ACC112 (cell line): ENCODE measurements around the gene FPGS.

ENCODE experiments used
- H2AFZ ChIP-seq: fragments of 200-600 bp; sonication (generic); one replicate; pipeline ENCODE4 v1.6.0; 2017; ENCODE audit warnings: antibody characterized with exemption, low read length; ENCODE audit not compliant: unreplicated experiment
- H3K27ac ChIP-seq: fragments of 200-600 bp; sonication (generic); 2 replicates; pipeline ENCODE4 v1.5.1; 2014; ENCODE audit warnings: low read depth, mild to moderate bottlenecking, antibody characterized with exemption, low read length, moderate library complexity
- H3K27me3 ChIP-seq: fragments of 200-600 bp; sonication (generic); 2 replicates; pipeline ENCODE4 v1.6.1; 2014; ENCODE audit warnings: mild to moderate bottlenecking, antibody characterized with exemption, low read length, moderate library complexity, mixed read lengths; ENCODE audit not compliant: insufficient read depth
- H3K36me3 ChIP-seq: fragments of 200-600 bp; sonication (generic); 2 replicates; pipeline ENCODE4 v1.6.1; 2016; ENCODE audit warnings: mild to moderate bottlenecking, antibody characterized with exemption, low read length, moderate library complexity, mixed read lengths; ENCODE audit not compliant: insufficient read depth
- H3K4me1 ChIP-seq: fragments of 200-600 bp; sonication (generic); one replicate; pipeline ENCODE4 v1.6.1; 2016; ENCODE audit warnings: low read length, mixed read lengths; ENCODE audit not compliant: insufficient read depth, unreplicated experiment, control insufficient read depth
- H3K4me3 ChIP-seq: fragments of 200-600 bp; sonication (generic); 2 replicates; pipeline ENCODE4 v1.5.1; 2014; ENCODE audit warnings: mild to moderate bottlenecking, low read depth, low read length
- H3K79me2 ChIP-seq: fragments of 200-600 bp; sonication (generic); one replicate; pipeline ENCODE4 v1.6.0; 2016; ENCODE audit warnings: low read length; ENCODE audit not compliant: control insufficient read depth, unreplicated experiment, insufficient read depth

The FPGS gene

GRCh38 chr9:127854184-127854806, 51.6 kb downstream of the FPGS start, which contains the start of gene ENG:
Gene ENG, minus strand, starts transcription at chr9:127854658. Its CDS starts 303 bp downstream, at chr9:127854355.
- H3K27me3 ChIP-seq = no peaks in the 10 kb centered on the region
- H3K79me2 ChIP-seq = peaks cover 60% of the 10 kb centered on the region
- peak within 1 kb of the TSS; percentile 49 for H3K27ac ChIP-seq
- peak within 1 kb of the TSS; percentile 96 for H3K4me3 ChIP-seq
- H3K36me3 ChIP-seq = peaks cover 26% of the 10 kb centered on the region
- H3K4me1 ChIP-seq = peaks cover 21% of the 10 kb centered on the region
- H2AFZ ChIP-seq = no peak within 1 kb of the TSS

DNA sequence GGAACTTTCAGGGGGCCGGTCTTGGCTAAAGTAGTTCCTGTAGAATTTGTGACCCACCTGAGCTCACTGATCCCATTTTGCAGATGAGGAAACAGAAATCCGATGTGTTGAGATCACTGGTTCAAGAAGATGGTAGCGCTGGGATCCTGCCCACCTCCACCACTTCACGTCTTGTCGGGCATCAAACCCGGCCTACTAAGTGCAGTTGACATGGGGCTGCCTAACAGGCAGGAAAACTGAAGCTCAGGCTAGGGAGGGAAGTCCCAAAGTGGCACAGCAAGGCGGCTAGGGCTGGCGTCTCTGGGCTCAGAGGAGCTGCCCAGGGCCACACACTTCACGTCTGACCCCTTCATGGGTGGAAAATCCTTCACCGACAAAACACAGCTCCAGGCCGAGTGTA, 52.3 kb downstream of the FPGS start:
- H3K27ac ChIP-seq = peak overlapping the region; percentile 49
- no peaks in the 10 kb centered on the region for H3K27me3 ChIP-seq
- H3K4me3 ChIP-seq = peak overlapping the region; percentile 96

DNA sequence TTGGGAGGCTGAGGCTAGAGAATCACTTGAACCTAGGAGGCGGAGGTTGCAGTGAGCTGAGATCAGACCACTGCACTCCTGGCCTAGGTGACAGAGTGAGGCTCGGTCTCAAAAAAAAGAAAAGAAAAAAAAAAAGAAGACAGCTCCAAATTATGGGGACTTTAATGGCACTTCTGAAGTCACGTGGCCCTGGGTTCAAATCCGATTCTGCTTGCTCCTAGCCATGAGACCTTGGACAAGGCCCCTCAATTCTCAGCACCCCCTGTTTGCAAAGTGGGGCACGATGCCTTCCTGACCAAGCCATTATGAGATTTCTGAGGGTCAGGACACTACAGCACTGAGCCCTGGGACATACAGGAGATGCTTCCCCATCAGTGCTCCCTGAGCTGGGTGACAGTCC, 52.8 kb downstream of the FPGS start:
- H3K27me3 ChIP-seq = no peaks in the 10 kb centered on the region
- peaks cover 21% of the 10 kb centered on the region for H3K4me1 ChIP-seq
- H3K27ac ChIP-seq = no peak overlapping the region
- no peak overlapping the region for H2AFZ ChIP-seq
- H3K4me3 ChIP-seq = no peak overlapping the region
- H3K36me3 ChIP-seq = peaks cover 14% of the 10 kb centered on the region
- H3K79me2 ChIP-seq = peaks cover 48% of the 10 kb centered on the region

More for the DNA sequence above, 52.3 kb downstream of the FPGS start:
- H2AFZ ChIP-seq = no peak overlapping the region
- peaks cover 21% of the 10 kb centered on the region for H3K4me1 ChIP-seq
- H3K79me2 ChIP-seq = peaks cover 53% of the 10 kb centered on the region
- peaks cover 20% of the 10 kb centered on the region for H3K36me3 ChIP-seq

DNA sequence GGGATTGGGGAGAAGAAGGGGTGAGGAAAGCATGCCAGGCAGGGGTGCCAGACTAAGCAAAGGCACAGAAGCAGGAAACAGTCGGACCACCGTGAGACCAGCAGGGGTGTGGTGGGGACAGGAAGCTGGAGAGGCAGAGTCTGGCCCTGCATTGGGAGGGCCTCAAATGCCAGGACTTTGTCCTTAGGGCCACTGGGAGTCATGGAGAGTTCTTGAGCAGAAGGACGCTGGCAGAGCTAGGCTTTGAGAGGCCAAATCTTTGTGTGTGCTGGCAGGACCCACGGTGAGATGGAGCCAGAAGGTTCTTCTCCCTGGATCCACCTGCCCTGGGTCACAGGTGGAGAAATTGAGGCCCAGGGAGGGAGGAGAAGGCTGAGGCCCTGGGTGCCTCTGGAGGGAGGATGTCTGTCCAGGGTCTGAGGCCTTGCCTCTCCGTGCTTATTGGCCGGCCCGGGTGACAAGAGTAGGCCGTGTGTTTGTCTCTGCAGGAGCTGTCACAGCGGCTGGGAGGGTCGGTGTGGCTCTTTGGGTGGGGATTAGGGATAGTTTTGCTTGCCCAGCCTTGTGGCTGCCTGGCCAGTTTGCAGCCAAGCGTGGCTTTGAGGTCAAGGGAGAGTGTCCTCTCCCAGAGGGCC, 53.5 kb downstream of the FPGS start:
- peaks cover 21% of the 10 kb centered on the region for H3K4me1 ChIP-seq
- H3K79me2 ChIP-seq = peaks cover 41% of the 10 kb centered on the region
- H3K4me3 ChIP-seq = no peak overlapping the region
- H3K36me3 ChIP-seq = peaks cover 8% of the 10 kb centered on the region; the same call in 1 of the 2 replicates
- no peaks in the 10 kb centered on the region for H3K27me3 ChIP-seq
- no peak overlapping the region for H3K27ac ChIP-seq
- no peak overlapping the region for H2AFZ ChIP-seq

- H3K36me3 ChIP-seq = peaks cover 8% of the 10 kb centered on the region; the same call in 1 of the 2 replicates
- H3K4me3 ChIP-seq = no peak overlapping the region
- no peaks in the 10 kb centered on the region for H3K27me3 ChIP-seq
- H3K27ac ChIP-seq = no peak overlapping the region
- H2AFZ ChIP-seq = no peak overlapping the region
- H3K4me1 ChIP-seq = peaks cover 21% of the 10 kb centered on the region
- H3K79me2 ChIP-seq = peaks cover 36% of the 10 kb centered on the region
Observed at GRCh38 chr9:127856729-127857116, 54.0 kb downstream of the FPGS start.

DNA sequence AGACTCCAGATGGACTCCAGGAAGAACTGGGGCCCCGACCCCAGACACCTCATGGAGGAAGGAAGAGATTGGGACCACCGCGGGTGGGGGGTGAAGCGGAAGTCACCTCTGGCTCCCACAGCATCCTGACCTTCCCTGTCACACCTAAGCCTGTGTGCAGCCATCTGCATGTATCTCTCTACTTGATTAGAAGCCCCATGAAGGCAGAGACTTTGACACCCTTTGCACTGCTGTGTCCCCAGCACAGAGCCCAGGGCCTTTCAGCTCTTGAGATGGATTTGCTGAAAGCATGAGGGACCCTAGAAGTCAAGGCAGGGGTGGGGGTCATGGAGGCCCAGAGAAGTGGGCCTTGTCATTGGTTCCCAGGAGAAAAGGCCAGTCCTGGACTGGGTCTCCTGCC, 54.6 kb downstream of the FPGS start:
- H3K27me3 ChIP-seq = no peaks in the 10 kb centered on the region
- no peak overlapping the region for H3K27ac ChIP-seq
- H3K79me2 ChIP-seq = peaks cover 30% of the 10 kb centered on the region
- H3K4me1 ChIP-seq = peaks cover 19% of the 10 kb centered on the region
- peaks cover 7% of the 10 kb centered on the region; the same call in 1 of the 2 replicates for H3K36me3 ChIP-seq
- no peak overlapping the region for H2AFZ ChIP-seq
- H3K4me3 ChIP-seq = no peak overlapping the region

DNA sequence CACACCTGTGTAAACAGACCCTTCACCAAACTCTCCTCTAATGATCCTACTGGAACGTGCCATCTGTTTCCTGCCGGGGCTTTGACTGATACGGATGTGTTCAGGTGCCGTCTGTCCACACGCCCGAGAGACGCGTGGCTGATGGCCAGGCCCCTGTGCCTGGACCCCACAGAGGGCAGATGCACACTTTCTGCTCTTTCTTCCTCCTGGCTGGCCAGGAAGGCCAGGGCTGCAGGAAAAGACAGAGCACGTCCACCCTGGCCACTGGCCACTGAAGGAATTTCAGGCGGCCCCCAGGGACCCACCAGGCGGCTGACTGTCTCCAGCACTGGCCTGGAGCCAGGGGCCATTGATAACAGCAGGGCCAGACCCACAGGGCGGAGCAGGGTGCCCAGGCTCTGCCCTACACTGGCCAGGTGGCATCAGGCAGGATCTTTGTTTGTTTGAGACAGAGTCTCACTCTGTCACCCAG, 55.4 kb downstream of the FPGS start:
- Histone ChIP-seq H3K36me3 (no peaks in the 10 kb centered on the region), H3K4me1 (peaks cover 11% of the 10 kb centered on the region), H3K27ac (no peak overlapping the region), H3K79me2 (peaks cover 22% of the 10 kb centered on the region), H3K4me3 (no peak overlapping the region), H2AFZ (no peak overlapping the region), H3K27me3 (no peaks in the 10 kb centered on the region)

GRCh38 chr9:127860260-127860659, 57.6 kb downstream of the FPGS start:
- no peak overlapping the region for H3K27ac ChIP-seq
- H3K79me2 ChIP-seq = peaks cover under 1% of the 10 kb centered on the region
- no peaks in the 10 kb centered on the region for H3K27me3 ChIP-seq
- H3K36me3 ChIP-seq = no peaks in the 10 kb centered on the region
- H3K4me3 ChIP-seq = no peak overlapping the region
- H2AFZ ChIP-seq = no peak overlapping the region
- H3K4me1 ChIP-seq = peaks cover 10% of the 10 kb centered on the region

- Histone ChIP-seq H3K79me2 (no peaks in the 10 kb centered on the region), H3K4me1 (peaks cover 10% of the 10 kb centered on the region), H2AFZ (no peak overlapping the region), H3K27ac (no peak overlapping the region), H3K27me3 (no peaks in the 10 kb centered on the region), H3K4me3 (no peak overlapping the region), H3K36me3 (no peaks in the 10 kb centered on the region)
Observed at GRCh38 chr9:127860779-127861178, 58.1 kb downstream of the FPGS start.

DNA sequence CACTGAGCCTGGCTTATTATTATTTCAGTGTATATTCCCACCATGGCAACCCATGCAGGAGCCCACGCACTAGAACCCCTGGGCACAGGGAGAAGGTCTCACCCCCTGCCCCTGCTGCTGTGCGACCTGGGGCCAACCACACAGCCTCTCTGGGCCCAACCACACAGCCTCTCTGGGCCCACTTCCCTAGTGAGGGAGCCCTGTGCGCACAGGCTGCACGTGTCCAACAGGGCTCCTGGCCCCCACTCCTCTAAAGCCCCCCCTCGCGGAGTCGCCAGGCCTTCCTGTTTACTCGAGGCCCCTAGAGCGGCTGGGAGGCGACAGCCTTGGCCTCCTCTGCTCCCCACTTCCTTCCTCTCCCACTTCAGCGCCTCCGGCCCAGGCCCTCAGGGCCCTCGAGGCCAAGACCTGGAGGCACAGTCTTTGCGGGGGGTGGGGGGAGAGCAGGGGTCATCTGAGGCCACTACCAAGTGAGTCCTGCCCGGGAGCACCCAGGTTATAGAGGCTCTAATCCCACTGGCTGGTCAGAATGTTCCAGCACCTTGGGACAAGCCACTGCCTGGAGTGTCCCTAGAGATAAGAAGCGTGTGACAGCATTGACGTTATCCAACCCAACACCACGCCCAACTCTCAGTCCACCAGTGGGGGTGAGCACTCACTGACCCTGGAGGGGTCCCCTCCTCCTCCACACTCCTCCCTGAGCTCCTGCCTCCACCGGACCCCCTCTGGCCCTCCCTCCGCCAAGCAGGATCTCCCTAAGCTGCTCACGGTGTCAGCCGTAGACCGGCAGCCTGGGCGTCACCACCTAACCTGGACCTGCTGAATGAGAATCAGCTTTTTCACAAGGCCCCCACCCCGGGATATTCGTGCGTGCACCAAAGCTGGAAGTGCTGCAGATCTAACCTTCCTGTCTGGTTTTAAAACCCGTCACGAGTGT, 59.7 kb downstream of the FPGS start:
- Histone ChIP-seq H3K36me3 (no peaks in the 10 kb centered on the region), H3K4me3 (no peak overlapping the region), H3K27ac (no peak overlapping the region), H3K4me1 (peaks cover 10% of the 10 kb centered on the region), H3K79me2 (no peaks in the 10 kb centered on the region), H3K27me3 (no peaks in the 10 kb centered on the region), H2AFZ (no peak overlapping the region)
